Measurements from ENCODE around the gene DDX42.

Gene DDX42

GRCh38 chr17:63819585-63820537, 45.9 kb downstream of the DDX42 start:
- no peak overlapping the region for H3K4me3 ChIP-seq (ENCODE audit: low read depth, low read length)
- TF ChIP-seq CTCF (IDR thresholded peaks at IDR 0.05; ENCODE audit: control insufficient read depth, extremely low read depth, insufficient read depth), result no peak
- DNase-seq (ENCODE audit: low read depth), result no peak

- no peak for TF ChIP-seq CTCF (IDR thresholded peaks at IDR 0.05; ENCODE audit: control insufficient read depth, extremely low read depth, insufficient read depth)
- no peak overlapping the region for H3K4me3 ChIP-seq (ENCODE audit: low read depth, low read length)
- DNase-seq (ENCODE audit: low read depth), result no peak
Observed at GRCh38 chr17:63820963-63821561, 47.1 kb downstream of the DDX42 start.

DNA sequence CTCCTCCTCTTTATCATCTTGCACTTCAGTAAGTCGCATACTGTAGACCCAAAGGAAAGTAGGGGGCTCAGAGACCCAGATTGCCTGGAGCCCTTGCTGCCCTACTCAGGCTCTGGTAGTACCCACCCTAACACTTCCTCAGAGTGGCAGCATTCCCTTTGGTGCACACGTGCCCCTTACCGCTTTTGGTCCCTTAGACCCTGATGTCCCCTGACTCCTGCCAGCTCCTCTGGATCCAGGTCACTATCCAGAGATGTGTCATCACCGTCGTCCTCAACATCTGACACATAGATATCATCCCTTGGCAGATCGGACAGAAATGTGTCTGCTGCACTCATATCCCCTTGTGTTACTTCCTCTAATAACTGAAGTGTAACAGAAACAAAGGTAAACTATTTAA, 47.8 kb downstream of the DDX42 start:
- H3K4me3 ChIP-seq (ENCODE audit: low read depth, low read length), result no peak overlapping the region
- TF ChIP-seq CTCF (IDR thresholded peaks at IDR 0.05; ENCODE audit: control insufficient read depth, extremely low read depth, insufficient read depth), result no peak
- no peak for DNase-seq (ENCODE audit: low read depth)

DNA sequence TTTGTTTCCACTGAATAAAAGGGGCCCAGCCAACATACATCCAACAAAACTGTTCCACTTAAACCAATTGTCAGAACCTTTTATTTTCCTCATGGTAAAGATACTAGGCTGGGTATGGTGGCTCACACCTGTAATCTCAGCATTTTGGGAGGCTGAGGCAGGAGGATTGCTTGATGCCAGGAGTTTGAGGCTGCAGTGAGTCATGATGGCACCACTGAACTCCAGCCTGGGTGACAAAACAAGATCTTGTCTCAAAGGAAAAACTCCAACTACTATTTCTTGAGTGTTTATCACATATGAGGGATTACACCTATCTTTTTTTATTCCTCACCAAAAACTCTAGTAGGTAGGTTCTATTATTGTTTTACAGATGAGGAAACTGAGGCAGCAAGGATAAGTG, 48.6 kb downstream of the DDX42 start:
- DNase-seq (ENCODE audit: low read depth), result no peak
- no peak overlapping the region for H3K4me3 ChIP-seq (ENCODE audit: low read depth, low read length)
- TF ChIP-seq CTCF (IDR thresholded peaks at IDR 0.05; ENCODE audit: control insufficient read depth, extremely low read depth, insufficient read depth), result no peak

DNA sequence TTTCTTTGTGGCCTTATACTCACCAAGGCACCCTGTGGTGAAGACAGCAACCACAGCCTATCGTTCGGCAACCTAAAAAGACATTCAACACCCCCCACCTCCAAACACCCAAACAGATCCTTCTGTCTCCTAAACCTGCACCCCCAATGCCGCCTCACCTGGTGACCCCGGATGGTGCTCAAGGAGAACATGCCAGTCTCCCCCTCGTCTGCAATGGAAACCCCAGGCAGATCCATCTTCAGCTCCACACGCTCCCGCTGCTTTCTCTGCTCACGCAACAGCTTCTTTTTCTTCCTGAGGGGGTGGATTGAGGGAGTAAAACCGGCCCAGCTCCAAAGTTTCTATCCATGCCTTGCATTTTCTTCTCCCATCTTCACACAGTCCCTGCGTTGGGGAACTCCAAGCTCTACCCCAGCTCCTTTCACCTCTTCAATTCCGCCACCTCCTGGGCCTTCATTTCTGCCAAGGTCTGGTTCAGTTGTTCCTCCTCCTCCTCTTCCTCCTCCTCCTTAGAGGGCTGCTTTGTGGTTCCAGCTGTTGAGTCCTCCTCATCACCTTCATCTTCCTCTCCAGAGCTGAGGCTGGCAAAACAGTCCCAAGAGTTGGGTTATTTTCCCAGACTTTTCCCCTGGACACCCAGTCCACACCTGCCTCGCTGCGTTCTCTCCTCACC, 49.8 kb downstream of the DDX42 start:
- no peak for TF ChIP-seq CTCF (IDR thresholded peaks at IDR 0.05; ENCODE audit: control insufficient read depth, extremely low read depth, insufficient read depth)
- H3K4me3 ChIP-seq (ENCODE audit: low read depth, low read length), result no peak overlapping the region
- DNase-seq (ENCODE audit: low read depth), result no peak

DNA sequence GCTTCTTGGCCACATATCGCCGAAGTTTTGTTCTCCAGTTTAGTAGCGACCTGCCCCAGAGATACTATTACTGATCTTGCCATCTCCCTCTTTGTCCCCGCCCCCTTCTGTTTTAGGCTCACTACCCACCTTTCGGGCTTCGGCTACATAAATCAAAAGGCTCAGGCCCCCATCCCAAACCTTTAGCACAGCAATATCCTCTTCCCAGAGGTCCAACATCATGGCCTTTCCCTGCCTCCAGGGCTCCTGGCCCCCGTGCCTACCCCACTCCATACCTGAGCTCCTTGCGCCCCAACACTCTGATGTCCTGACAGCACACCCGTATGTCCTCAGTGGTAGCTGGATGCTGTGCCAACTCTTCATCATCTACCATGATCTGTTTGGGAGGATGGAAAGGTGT, 50.4 kb downstream of the DDX42 start:
- no peak for DNase-seq (ENCODE audit: low read depth)
- TF ChIP-seq CTCF (IDR thresholded peaks at IDR 0.05; ENCODE audit: control insufficient read depth, extremely low read depth, insufficient read depth), result no peak
- H3K4me3 ChIP-seq (ENCODE audit: low read depth, low read length), result no peak overlapping the region
